Measurements from ENCODE around the gene NDST1.

- TF ChIP-seq CTCF (IDR thresholded peaks at IDR 0.05) (no peak), POLR2A (IDR thresholded peaks at IDR 0.05) (no peak)
Measured at GRCh38 chr5:150601491-150602345, 93.8 kb downstream of the NDST1 start.
